NCI-H2196 (cell line): Measurements from ENCODE around the gene GCM1.

Experiments used
- DNase-seq: peaks from one replicate; lab custom pipeline; 2025; ENCODE audit not compliant: unreplicated experiment; lab: John Stamatoyannopoulos, UW

The GCM1 gene

DNA sequence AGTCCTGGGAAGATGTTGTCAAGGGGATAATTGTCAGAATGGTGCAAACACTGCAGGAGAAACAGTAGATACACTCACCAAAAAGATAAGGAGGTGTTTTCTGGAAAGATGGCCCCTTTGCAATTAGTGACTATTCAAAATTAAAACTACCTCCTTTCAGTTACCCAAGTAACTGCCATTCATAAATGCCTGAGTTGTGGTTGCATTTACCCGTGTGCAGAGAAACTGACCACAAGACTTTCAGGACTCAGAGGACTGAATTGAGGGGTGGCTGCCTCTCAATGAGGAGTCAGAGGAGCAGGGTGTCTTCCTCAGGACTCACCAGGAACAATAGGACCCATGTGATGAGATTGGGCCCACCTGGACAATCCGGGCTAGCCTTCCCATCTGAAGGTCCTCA, 39.0 kb downstream of the GCM1 start:
- DNase-seq: no peak

DNA sequence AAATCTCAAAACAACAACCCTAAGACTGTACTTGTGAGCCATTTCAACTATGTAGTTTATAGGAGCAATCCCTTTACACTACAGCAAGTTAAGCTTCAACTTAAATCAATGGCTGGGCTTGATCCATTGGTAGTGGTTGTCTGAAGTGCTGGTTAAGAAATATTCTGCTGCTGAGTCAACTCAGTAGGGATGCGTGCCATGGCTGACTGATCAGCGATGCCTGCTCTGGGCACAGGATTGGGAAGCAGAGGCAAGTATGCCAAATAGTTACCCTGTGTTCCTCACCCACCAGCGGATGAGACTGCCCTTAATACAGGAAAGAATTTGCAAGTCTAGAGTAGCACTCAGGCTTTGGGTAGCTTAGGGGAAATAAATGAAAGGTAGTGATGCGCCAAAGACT, 41.5 kb downstream of the GCM1 start:
- no peak for DNase-seq

DNA sequence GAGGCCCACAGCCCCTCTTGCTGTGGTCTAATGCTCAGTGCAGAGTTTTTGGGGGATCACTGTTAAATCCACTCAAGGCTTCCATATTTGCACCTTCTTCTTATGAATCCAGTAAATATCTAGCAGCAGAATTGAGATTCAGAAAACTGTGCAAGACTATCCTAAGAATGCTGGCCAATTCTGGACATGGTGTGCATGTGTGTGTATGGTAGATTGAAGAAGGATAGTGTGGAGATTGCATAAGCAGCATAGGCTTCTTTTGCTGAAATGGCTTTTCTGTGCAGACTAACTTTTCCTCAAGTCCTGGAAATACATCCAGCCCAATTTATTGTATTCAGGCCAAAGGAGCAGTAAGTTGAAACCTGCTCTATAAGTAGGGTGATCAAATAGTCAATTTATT, 43.7 kb downstream of the GCM1 start:
- DNase-seq: no peak

DNA sequence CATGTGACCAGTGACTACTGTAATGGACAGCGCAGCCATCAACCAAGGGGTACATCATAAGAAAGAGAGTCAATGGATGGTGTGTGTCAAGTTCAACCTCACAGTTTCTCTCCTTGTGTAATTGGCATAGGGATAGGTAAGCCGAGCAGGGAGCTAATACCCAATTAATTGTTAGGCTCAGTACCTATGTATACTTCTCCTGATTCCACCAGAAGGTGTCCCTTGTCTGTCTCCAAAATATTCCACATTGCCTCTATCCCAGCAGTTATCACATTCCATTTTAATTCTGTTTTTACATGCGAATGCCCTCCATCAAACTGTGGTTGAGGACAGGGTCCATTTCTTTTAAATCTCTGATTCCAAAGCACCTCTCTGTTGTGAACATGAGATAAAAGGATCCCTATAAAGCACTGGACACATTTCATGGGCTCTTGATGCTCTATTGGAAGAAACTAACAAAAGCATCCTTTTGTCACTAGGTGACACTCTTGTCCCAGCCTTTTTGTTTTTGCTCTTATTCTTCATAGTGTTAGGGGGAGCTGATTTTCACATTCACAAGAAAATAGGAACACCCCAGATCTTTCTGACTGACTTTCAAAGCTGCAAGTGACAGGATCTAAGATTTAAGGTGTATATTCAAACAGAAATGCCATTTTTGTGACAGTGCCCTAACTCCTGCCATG, 44.5 kb downstream of the GCM1 start:
- DNase-seq: peak; percentile 22

DNA sequence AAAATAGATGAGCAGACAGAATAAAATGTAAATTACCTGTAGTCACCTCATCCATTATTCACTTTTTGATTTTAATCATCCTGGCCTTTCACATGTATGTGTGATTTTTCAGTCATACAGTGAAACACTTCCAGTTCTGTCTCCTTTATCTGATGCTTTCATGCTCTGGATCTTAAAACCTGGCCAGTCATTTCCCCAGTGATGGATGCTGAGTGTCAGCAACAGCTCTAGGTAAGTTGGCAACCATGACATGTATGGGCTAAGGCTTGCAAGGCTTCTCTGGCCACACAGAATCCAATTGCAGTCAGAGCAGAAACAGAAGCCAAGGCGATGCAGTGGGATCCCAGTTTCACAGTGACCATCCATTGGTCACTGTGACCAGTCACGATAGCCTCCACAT, 47.6 kb downstream of the GCM1 start:
- no peak for DNase-seq

DNA sequence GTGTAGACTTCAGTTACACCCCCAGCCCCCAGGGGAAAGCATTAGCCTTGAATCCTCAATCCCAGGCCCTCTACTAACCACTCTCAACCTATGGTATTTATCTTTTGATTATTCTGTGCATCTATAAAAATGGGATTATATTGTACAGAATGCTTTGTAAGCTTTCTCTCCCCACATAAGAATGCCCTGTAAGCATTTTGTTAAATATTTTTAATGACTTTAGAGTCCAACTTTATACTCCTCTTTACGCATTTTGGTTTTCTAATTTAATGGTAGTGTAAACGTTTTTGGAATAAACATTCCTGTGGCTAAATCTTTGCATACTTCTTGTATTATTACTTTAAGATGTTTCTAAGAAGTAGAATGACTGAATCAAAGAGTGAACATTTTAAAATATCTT, 48.1 kb downstream of the GCM1 start:
- DNase-seq: no peak

DNA sequence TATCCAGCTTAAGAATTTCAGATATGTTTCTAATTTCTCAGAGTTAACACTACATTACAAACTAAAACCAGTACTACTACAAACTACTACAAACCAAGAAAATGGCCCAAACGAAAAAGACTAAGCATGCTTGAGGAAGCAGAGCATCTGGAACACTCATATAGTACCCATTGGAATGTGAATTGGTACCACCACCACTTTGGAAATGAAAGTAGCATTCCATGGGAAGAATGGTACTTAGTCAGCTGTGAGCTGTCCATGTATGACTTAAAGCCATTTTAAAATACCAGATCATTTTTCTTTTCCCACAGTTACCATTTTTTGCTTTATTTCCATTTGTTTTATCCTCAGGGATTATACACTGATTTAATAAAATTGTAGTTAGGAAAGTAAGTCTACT, 52.9 kb downstream of the GCM1 start:
- no peak for DNase-seq

DNA sequence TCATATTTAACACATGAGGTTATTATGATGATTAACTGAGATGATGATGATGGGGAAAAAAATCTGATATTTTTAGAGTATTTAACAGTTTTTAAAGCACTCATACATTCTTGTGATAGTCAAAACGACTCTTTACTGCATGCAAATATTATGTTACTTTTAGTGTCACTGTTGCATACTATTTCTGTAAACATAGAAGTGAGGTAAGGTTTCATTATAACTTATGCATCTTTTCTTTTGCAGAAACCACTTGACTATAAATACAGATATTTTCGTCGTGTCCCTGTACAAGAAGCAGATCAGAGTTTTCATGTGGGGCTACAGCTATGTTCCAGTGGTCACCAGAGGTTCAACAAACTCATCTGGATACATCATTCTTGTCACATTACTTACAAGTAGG, 53.4 kb downstream of the GCM1 start:
- no peak for DNase-seq

DNA sequence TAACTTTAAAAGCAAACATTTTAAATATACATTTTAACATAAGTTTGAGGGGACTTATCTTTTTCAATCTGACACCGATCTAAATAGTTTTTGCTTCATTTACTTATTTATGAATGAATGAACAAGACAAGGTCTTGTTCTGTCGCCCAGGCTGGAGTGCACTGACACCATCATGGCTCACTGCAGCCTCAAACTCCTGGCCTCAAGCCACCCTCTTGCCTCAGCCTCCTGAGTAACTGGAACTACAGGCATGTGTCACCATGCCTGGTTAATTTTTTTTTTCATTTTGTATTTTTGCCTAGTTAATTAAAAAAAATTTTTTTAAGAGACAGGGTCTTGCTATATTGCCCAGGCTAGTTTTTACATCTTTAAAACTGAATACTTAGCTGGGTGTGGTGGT, 58.1 kb downstream of the GCM1 start:
- no peak for DNase-seq

DNA sequence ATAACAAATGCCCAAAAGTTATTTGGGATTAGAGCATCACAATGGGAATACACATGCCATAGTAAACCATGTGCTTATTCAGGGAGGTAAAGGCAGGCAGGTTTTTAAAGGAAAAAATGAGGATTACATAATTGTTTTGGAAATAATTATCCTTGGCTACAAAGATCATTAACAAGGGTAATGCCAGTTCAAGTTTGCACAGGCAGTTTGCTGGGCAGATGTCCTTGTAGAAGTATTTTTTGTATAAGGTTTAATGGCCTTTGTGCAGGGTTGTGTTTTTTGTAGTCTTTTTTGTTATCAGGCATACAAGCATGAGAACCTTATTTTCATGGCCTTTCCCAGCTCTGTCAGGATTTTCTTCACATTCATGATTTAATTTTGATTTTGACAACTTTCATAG, 58.7 kb downstream of the GCM1 start:
- no peak for DNase-seq

DNA sequence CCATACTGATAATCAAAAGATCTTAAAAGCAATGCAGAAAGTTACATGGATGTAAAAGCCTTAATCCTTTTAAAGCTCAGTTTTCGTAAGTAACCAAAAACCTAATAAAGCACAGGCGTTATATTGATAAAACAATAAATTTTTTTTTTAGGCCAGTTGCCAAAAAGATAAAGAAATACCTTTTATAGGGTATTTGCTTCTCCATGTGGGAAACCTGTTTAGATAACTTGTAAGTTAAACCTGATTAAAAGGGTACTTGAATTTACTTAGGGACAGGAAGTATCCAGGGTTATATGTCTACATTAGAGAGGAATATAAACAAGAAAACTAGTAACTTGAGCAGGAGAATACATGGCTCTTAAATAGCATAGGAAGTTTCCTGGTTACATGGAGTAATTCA, 62.3 kb downstream of the GCM1 start:
- DNase-seq: no peak

DNA sequence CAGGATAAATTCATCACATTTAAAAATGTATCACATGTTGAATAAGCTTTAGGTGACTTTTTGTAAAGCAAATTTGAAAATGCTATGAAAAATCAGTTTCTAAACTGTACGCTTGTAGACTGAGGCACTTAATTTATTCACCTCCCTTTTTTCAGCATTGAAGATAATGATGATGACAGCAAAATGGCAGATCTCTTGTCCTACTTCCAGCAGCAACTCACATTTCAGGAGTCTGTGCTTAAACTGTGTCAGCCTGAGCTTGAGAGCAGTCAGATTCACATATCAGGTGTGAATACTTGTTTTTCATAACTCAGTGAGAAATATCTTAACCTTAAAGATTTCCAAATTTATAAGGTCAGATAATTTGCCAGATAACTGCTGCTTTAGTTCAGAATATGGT, 67.8 kb downstream of the GCM1 start:
- DNase-seq: no peak
